ENCODE measurements around the gene SYNE1. TPM values are rescaled to one million over a fixed set of nuclear protein-coding genes. Genes with fewer than 3 reads are reported as not detected.

Gene SYNE1
- total and polyA plus RNA-seq, 9 donors = 70.4 to 279 (median 154) TPM

DNA sequence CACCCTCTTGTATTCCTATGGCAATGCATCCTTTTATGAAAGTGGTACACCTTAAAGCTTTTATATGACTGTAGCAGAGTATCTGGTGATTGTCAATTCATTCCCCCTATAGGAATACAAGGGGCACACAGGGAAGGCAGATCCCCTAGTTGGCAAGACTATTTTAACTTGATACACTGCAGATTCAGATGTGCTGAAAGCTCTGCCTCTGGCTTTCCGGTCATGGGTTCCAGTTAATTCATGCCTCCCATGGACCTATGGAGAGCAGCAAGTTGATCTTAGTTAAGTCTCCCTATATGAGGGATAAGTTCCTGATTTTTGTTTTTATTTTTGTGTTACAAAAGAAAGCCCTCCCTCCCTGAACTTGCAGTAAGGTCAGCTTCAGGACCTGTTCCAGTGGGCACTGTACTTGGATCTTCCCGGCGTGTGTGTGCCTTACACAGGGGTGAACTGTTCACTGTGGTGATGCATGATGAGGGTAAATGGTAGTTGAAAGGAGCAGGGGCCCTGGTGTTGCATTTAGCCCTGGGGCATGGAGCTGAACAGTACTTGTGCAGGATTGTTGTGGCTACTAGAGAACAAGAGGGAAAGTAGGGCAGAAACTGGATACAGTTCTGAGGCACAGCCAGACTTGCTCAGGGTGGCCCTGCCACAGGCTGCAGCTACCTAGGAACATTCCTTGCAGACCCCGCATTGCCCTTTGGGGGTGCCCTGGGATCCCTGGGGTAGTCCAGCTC lies 537.5 kb downstream of the SYNE1 start:
- no peak for DNase-seq
- no peak overlapping the region for H3K27ac ChIP-seq
- no peaks in the 10 kb centered on the region for H3K9me3 ChIP-seq
- peaks cover 10% of the 10 kb centered on the region for H3K4me1 ChIP-seq (ENCODE audit: insufficient read depth)
- no peaks in the 10 kb centered on the region for H3K36me3 ChIP-seq
- 88 to 97% (median 93%) methylated on average over 4 of the region's 4 CpGs for WGBS, 3 donors
- H3K4me3 ChIP-seq = no peak overlapping the region
- H3K27me3 ChIP-seq = no peaks in the 10 kb centered on the region
- intact Hi-C loops (cut with DNase I) = no loop called here
- no peak for TF ChIP-seq POLR2A (IDR thresholded peaks at IDR 0.05)
- no peak for TF ChIP-seq EP300 (IDR thresholded peaks at IDR 0.05)
- TF ChIP-seq CTCF (IDR thresholded peaks at IDR 0.05) = no peak

- TF ChIP-seq CTCF (IDR thresholded peaks at IDR 0.05) = no peak
- no peak for TF ChIP-seq POLR2A (IDR thresholded peaks at IDR 0.05)
- no peak for TF ChIP-seq EP300 (IDR thresholded peaks at IDR 0.05)
- Histone ChIP-seq H3K27ac (no peak overlapping the region), H3K4me3 (no peak overlapping the region), H3K27me3 (no peaks in the 10 kb centered on the region), H3K9me3 (no peaks in the 10 kb centered on the region), H3K36me3 (no peaks in the 10 kb centered on the region), H3K4me1 (ENCODE audit: insufficient read depth) (peaks cover 11% of the 10 kb centered on the region)
- intact Hi-C loops (cut with DNase I) = no loop called here
- WGBS, 3 donors = 92 to 93% (median 92%) methylated on average over 14 of the region's 14 CpGs
- DNase-seq = no peak
Observed at GRCh38 chr6:152098683-152099082, 538.5 kb downstream of the SYNE1 start.

DNA sequence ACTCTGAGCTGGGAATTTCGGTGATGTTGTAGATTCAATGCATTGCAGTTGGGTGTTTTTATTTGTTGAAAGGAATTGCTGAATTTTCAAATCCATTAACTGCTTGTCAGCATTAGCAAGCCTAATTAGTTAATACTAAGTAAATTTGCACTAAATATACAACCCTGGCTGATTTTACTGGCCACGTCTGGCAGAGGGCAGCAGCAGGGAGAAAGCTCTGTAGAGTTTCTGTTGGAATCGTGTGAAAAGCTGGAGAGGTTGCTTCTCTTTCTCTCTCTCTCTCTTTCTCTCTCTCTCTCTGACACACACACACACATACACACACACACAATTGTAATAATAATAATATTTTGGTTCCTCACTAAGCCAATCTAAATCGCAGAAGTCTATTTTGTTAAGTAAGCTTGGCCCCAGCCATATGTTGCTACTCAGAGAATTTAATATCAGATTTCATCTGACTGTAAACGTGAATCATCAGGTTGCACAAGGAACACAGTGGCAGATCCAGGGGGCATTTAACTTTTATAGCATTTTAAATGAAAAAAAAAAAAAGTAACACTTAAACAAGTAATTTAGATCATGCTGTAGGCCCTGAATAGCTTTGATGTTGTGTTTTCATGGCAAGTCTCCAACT lies 540.2 kb downstream of the SYNE1 start:
- peak overlapping the region in 1 of 2 donors; percentile 48 for H3K27ac ChIP-seq
- DNase-seq = no peak

More for the DNA sequence above, 540.2 kb downstream of the SYNE1 start:
- H3K4me1 ChIP-seq (ENCODE audit: insufficient read depth) = peaks cover 13% of the 10 kb centered on the region
- no peaks in the 10 kb centered on the region for H3K27me3 ChIP-seq
- 17 to 21% (median 20%) methylated on average over 5 of the region's 5 CpGs for WGBS, 3 donors
- intact Hi-C loops (cut with DNase I) = no loop called here
- no peak for TF ChIP-seq POLR2A (IDR thresholded peaks at IDR 0.05)
- no peak for TF ChIP-seq CTCF (IDR thresholded peaks at IDR 0.05)
- no peak for TF ChIP-seq EP300 (IDR thresholded peaks at IDR 0.05)
- H3K4me3 ChIP-seq = no peak overlapping the region
- H3K9me3 ChIP-seq = no peaks in the 10 kb centered on the region
- no peaks in the 10 kb centered on the region for H3K36me3 ChIP-seq

Measured in ovary (tissue), 9 donors.